ENCODE data around the gene GOSR1.
A peak's percentile ranks its signal among the peaks of the same experiment; 100 is the strongest.
"Not testable (repeated sequence)": the region's sequence is repeated elsewhere in the genome, so short reads cannot be mapped to it uniquely, and the experiment has no call there.

Gene GOSR1

GRCh38 chr17:30549181-30549580 lies 72.0 kb downstream of the GOSR1 start:
- H3K36me3 Mint-ChIP-seq, H3K27me3 Mint-ChIP-seq, H3K4me3 Mint-ChIP-seq, ATAC-seq, H3K9me3 Mint-ChIP-seq: not testable (repeated sequence)
- H3K4me1 Mint-ChIP-seq, result peaks cover 46% of the 10 kb centered on the region
- H3K27ac Mint-ChIP-seq, result peak overlapping the region; percentile 65

DNA sequence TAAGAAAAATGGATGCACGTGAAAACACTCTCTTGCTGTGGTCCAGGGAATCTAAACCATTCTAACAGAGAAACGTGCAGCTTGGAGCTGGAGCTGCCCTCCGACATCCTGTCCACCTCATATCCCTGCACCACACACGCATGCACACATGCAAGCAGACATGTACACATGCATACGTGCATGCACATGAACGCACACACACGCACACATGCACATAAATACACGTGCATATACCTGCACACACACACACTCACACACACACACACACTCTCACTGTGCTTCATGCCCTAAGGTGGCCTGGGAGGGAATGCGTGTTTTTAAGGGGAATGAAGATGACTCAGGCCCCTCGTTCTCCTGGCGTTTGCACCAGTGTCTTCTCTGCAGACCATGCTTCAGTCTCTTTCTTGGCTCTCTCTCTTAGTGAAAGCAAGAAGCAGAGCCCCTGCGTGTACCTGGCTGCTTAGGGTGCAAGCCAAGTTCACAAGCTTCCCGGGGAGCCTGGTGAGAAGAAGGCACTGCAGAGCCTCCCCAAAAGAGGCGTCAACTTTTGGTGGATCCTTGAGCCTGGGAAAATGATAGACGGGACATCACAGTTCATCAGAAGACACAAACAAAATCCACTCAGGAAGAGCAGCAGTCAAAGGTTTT lies 72.8 kb downstream of the GOSR1 start:
- no peaks in the 10 kb centered on the region for H3K27me3 Mint-ChIP-seq
- ATAC-seq, result no peak
- H3K36me3 Mint-ChIP-seq, result peaks cover 6% of the 10 kb centered on the region
- H3K9me3 Mint-ChIP-seq, result no peaks in the 10 kb centered on the region
- H3K4me1 Mint-ChIP-seq, result peaks cover 50% of the 10 kb centered on the region
- H3K27ac Mint-ChIP-seq, result peak overlapping the region; percentile 85
- no peak overlapping the region for H3K4me3 Mint-ChIP-seq

DNA sequence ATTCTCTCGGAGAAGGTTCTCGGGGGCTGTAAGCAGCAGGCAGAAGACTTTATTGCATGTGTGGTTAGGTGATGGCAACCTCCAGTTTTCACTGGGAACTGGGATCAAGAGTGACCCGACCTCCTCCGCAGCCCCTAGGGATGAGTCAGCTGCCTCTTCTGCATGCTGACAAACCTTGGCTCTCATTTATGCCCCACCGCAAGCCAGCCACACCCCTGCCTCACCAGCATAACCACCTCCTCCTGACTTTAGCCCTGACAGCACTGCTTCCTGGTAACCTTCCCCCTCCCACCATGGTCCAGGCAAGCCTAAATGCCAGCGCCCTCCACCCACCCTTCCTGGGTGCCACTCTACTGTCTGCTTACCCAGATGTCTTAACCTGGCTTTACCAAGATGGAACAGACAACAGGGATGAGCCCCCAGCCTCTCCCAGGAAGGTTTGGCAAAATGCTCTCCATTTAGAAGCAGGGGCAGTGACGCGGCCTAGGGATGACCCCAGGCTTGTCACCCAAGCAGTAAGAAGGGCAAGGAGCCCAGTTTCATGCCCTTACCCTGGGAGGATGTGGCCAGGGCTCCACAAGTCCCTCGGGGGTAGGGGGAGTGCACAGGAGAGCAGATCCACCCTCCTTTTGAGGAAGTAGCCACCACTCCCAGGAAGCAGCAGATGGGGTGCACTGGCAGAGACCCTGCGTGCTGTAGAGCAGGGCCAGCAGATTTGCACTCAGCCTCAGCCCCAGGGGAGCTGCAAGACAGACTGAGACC lies 73.5 kb downstream of the GOSR1 start:
- ATAC-seq, result peak; percentile 96
- Mint-ChIP-seq H3K27me3 (no peaks in the 10 kb centered on the region), H3K27ac (peak overlapping the region; percentile 85), H3K4me1 (peaks cover 54% of the 10 kb centered on the region), H3K9me3 (no peaks in the 10 kb centered on the region), H3K4me3 (peak overlapping the region; percentile 43), H3K36me3 (peaks cover 6% of the 10 kb centered on the region)

DNA sequence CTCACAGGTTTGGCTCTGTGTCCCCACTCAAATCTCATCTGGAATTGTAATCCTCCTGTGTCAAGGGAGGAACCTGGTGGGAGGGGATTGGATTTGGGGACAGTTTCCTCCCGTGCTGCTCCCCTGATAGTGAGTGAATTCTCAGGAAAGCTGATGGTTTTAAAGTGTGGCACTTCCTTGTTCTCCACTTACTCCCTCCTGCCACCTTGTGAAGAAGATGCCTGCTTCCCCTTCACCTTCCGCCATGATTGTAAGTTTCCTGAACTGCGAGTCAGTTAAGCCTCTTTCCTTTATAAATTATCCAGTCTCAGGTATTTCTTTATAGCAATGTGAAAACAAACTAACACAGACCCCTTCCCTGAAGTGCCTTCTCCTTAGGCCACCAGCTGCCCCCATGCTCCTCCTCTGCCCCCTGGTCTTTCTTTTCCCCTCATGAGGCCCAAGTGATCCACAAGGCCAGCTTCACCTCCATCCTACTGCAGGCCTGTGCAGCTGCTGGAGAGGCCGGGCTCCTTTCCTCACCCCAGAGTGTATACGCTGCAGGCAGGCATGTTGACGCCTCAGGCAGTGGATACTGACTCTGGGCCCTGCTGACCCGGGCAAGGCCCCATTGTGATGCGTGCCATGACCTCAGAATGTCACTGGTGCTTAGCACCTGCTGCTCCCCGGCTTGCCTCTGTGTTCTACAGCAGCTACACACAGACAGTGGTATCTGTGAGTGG lies 74.2 kb downstream of the GOSR1 start:
- Mint-ChIP-seq H3K4me1 (peaks cover 56% of the 10 kb centered on the region), H3K4me3 (peak overlapping the region; percentile 43), H3K27ac (peak overlapping the region; percentile 85)
- not testable (repeated sequence) for ATAC-seq, H3K9me3 Mint-ChIP-seq, H3K36me3 Mint-ChIP-seq, H3K27me3 Mint-ChIP-seq

DNA sequence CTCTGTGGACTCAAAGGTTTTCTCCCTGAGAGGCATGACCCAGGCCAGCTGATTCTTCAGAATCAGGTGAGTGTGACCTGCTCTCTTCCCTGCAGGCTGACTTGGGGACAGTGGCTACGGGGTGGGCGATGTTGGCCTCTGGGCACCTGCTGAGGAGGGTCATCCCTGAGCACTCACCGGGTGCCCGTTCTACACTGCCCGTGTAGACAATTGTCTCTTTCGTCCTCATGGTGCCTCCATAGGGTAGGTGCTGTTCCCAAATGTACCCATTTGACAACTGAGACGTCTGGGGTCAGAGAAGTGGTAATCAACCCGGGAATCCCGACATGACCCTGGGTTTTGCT lies 74.8 kb downstream of the GOSR1 start:
- no peak for ATAC-seq
- no peaks in the 10 kb centered on the region for H3K27me3 Mint-ChIP-seq
- no peaks in the 10 kb centered on the region for H3K9me3 Mint-ChIP-seq
- peak overlapping the region; percentile 85 for H3K27ac Mint-ChIP-seq
- no peak overlapping the region for H3K4me3 Mint-ChIP-seq
- H3K4me1 Mint-ChIP-seq, result peaks cover 56% of the 10 kb centered on the region
- peaks cover 6% of the 10 kb centered on the region for H3K36me3 Mint-ChIP-seq

DNA sequence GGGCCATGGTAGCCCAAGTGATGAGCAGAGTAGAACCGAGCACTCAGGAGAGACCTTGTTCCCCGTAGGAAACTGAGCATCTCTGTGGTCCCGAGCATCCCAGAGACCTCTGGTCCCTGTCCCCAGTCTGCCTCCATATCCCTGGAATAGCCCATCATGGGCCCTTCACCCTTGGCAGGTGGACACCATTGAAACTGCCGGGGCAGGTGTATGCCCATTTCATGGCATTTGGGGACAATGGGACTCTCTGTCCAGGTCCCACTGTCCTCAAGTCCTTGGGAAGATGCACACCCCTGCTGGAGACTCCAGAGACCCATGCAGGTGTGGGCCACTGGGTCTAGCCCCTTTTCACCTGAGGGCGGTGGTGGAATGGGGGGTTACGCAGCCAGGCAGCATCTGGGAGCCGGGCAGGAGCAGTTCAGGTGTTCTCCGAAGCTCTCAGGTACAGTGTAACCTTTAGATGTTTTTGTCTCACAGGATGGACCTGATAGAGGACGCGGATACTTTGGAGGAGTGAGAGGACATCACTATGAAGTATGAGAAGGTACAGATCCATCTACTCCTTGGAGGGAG lies 75.9 kb downstream of the GOSR1 start:
- Mint-ChIP-seq H3K27ac (peak overlapping the region; percentile 73), H3K9me3 (no peaks in the 10 kb centered on the region), H3K27me3 (no peaks in the 10 kb centered on the region), H3K36me3 (peaks cover 6% of the 10 kb centered on the region), H3K4me1 (peaks cover 65% of the 10 kb centered on the region), H3K4me3 (no peak overlapping the region)
- ATAC-seq, result no peak

DNA sequence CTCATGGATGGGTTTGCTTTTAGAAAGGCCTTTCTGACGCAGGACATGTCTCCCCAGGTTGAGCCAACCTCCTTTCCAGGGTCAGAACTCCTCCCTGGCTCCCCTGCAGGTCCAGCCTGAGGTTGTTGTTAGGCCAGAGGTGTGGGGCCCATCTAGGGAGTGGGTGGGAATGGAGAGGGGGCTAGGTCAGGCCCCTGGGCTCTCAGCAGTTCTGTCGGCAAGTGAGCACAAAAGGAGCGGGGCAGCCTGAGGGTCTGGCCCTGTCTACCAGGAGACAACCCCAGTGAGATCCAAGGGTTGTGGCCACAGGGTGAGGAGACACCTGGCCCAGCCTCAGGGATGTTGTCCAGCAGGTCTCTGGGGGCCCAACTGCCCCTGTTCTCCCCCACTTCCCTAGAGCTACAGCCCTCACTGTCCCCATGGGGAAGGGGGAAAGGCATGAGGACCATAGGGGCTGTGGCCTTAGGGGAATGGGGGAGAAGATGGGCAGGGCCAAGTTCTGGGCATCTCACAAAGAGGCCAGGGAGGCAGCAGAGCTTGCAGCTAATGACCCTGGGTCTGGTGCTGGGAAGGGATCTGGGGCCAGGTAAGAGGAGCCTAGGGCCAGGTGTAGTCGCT lies 76.7 kb downstream of the GOSR1 start:
- not testable (repeated sequence) for H3K27me3 Mint-ChIP-seq, H3K4me3 Mint-ChIP-seq, H3K36me3 Mint-ChIP-seq, H3K9me3 Mint-ChIP-seq, ATAC-seq
- Mint-ChIP-seq H3K4me1 (peaks cover 64% of the 10 kb centered on the region), H3K27ac (peak overlapping the region; percentile 73)

GRCh38 chr17:30554839-30555751 lies 77.9 kb downstream of the GOSR1 start:
- Mint-ChIP-seq H3K4me1 (peaks cover 57% of the 10 kb centered on the region), H3K36me3 (no peaks in the 10 kb centered on the region), H3K9me3 (no peaks in the 10 kb centered on the region), H3K27ac (peak overlapping the region; percentile 33), H3K27me3 (no peaks in the 10 kb centered on the region), H3K4me3 (no peak overlapping the region)
- ATAC-seq, result no peak

GRCh38 chr17:30555942-30556341 lies 78.7 kb downstream of the GOSR1 start:
- Mint-ChIP-seq H3K9me3 (no peaks in the 10 kb centered on the region), H3K4me3 (peak overlapping the region; percentile 7), H3K27ac (peak overlapping the region; percentile 33), H3K4me1 (peaks cover 49% of the 10 kb centered on the region), H3K27me3 (no peaks in the 10 kb centered on the region), H3K36me3 (no peaks in the 10 kb centered on the region)
- ATAC-seq, result no peak

DNA sequence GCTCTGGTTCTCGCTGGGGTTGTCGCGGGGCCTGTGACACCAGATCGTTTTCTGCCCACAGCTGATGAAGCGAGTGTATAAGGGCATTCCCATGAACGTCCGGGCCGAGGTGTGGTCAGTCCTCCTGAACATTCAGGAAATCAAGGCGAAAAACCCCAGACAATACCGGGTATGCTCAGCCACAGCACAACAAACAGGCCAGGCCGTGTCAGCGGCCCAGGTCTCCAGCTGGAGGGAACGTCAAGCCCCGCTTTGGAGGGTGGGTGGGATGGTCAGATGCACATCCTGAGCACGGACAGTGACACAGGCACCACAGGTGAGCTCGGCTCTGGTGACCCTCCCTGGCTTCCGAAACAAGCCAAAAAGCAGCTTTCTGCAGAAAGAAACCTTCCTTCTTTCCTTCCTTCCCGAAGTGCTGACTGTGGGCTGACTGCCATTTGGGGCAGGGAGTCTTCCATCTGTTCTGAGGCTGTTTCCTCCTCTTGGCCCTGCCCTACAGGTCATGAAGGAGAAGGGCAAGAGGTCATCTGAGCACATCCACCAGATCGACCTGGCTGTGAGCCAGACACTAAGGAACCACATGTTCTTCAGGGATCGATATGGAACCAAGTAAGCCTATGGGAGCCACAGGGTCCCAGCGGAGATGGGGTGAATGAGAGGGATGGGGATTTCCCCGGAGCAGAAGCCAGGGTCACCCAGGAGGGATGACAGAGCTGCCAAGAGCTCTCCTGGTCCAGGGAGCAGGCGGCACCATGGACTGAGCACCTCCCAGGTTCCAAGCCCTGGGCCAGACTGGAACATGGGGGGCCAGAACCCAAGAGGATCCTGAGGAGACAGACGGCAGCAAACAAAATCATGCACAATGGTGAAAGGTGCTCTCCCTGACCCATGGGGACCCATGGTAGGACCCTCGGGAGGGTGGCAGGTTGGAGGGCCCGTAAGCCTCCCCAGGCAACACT lies 79.4 kb downstream of the GOSR1 start:
- Mint-ChIP-seq H3K4me1 (peaks cover 41% of the 10 kb centered on the region), H3K36me3 (no peaks in the 10 kb centered on the region), H3K9me3 (no peaks in the 10 kb centered on the region), H3K4me3 (no peak overlapping the region), H3K27me3 (no peaks in the 10 kb centered on the region), H3K27ac (no peak overlapping the region)
- no peak for ATAC-seq

GRCh38 chr17:30557916-30558685 lies 80.9 kb downstream of the GOSR1 start:
- Mint-ChIP-seq H3K27ac (peak overlapping the region; percentile 18), H3K4me1 (peaks cover 30% of the 10 kb centered on the region)

GRCh38 chr17:30558686-30559545 lies 81.7 kb downstream of the GOSR1 start:
- Mint-ChIP-seq H3K9me3 (no peaks in the 10 kb centered on the region), H3K27ac (no peak overlapping the region), H3K4me3 (no peak overlapping the region), H3K36me3 (no peaks in the 10 kb centered on the region), H3K27me3 (no peaks in the 10 kb centered on the region), H3K4me1 (peaks cover 27% of the 10 kb centered on the region)
- ATAC-seq, result no peak

More at GRCh38 chr17:30557916-30558685, 80.9 kb downstream of the GOSR1 start:
- H3K9me3 Mint-ChIP-seq, result no peaks in the 10 kb centered on the region
- no peaks in the 10 kb centered on the region for H3K27me3 Mint-ChIP-seq
- ATAC-seq, result no peak
- no peak overlapping the region for H3K4me3 Mint-ChIP-seq
- H3K36me3 Mint-ChIP-seq, result no peaks in the 10 kb centered on the region

Measured in stimulated activated memory B cell treated with anti-CD40 and anti-IgM and Interleukin-4, amounts not matched to agents 10 μg/mL and 1 μg/mL and 100 μg/mL, for 72 hours (primary cell).